Adrenal gland (tissue), 5 donors: ENCODE data around the gene AADACL4.

Source experiments
- CTCF ChIP-seq, 6 experiments: fragments of 450-650 bp in 4 of 6; fragments of 200-600 bp in 2 of 6; sonication (generic) in 1 of 6; IDR thresholded peaks; 1 replicate in 5 of 6; 2 replicates in 1 of 6; pipeline versions ENCODE4 v1.5.1 to v1.8.0; 2016 to 2021; ENCODE audit warnings: antibody characterized with exemption in 6 of 6, mild to moderate bottlenecking in 2 of 6, moderate library complexity in 1 of 6
- POLR2A ChIP-seq, 2 donors: fragments of 450-650 bp; IDR thresholded peaks; one replicate each; pipeline ENCODE4 v1.6.1; 2017; ENCODE audit warnings: antibody characterized with exemption in 2 of 2, mild to moderate bottlenecking in 2 of 2, moderate library complexity in 1 of 2
- donor health status: DM: no; HTN: no; CAD: no.

DNA sequence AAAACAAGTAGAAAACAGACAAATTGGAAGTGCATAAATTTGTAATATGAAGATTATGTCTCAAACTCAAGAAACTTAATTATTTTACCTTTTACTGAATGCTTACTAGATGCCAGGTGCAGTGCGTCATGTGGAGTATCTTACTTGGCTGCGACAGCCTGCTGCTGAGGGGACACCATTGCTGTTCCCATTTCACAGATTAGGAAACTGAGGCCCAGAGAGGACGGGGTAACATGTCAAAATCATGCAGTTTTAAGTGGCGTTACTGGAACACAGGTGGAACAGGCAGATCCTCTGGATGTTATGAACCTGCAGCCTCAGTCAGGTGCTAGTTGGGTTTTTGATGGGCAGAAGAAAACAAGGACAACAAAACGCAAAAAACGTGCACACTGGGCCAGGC is 18.6 kb upstream of the AADACL4 start:
- TF ChIP-seq POLR2A (IDR thresholded peaks at IDR 0.05) (no peak), CTCF (IDR thresholded peaks at IDR 0.05) (no peak)
